ENCODE measurements around the gene MAP2K7.

DNA sequence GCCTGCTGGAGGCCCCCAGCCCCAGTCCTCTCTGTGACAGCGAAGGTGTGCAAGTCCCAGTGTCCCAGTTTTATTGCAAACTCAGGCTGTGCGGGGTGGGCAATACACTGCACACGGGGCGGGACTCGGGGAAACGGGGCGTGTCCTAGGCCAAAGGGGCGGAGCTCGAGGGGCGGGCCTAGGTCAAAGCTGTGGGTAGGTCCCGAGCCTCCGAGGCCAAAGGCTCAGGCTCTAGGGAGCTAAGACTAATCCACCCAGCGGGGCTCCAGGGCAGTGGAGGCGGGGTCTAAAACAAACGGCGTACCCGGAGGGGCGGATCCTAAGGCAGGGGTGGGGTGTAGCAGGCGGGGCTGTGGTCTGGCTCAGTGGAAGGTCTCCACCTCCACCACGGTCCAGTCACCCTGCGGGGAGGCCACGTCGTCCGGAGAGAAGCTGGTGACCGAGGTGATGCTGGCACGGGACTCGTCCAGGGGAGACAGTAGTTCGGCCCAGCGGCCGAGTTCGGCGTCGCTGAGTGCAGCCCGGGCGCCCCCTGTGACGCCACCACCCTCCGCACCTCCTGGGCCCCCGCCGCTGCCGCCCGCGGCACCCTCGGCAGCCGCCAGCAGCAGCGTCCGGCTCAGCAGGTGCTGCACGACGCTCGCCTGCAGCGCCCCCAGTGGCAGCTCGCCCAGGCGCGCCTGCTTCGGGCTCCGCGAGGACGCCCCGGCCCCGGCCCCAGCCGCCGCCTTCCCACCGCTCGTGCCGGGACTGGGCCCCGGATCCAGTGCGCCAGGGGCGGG lies 34.8 kb upstream of the MAP2K7 start:
- TF ChIP-seq, protein P1, sequence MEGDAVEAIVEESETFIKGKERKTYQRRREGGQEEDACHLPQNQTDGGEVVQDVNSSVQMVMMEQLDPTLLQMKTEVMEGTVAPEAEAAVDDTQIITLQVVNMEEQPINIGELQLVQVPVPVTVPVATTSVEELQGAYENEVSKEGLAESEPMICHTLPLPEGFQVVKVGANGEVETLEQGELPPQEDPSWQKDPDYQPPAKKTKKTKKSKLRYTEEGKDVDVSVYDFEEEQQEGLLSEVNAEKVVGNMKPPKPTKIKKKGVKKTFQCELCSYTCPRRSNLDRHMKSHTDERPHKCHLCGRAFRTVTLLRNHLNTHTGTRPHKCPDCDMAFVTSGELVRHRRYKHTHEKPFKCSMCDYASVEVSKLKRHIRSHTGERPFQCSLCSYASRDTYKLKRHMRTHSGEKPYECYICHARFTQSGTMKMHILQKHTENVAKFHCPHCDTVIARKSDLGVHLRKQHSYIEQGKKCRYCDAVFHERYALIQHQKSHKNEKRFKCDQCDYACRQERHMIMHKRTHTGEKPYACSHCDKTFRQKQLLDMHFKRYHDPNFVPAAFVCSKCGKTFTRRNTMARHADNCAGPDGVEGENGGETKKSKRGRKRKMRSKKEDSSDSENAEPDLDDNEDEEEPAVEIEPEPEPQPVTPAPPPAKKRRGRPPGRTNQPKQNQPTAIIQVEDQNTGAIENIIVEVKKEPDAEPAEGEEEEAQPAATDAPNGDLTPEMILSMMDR (tag by site-specific recombination; IDR thresholded peaks at IDR 0.05) = peak; percentile 72; the same call in 1 of the 2 replicates
- TF ChIP-seq ZNF391 (tag by site-specific recombination; IDR thresholded peaks at IDR 0.05; ENCODE audit: borderline replicate concordance, low read depth) (no peak), ZFP3 (tag by site-specific recombination; IDR thresholded peaks at IDR 0.05; ENCODE audit: low read depth) (no peak), ZSCAN30 (tag by site-specific recombination; IDR thresholded peaks at IDR 0.05) (no peak; the same call in 1 of the 2 replicates), ZBTB7A (tag by site-specific recombination; IDR thresholded peaks at IDR 0.05; ENCODE audit: low read depth) (no peak), ZNF248 (tag by site-specific recombination; IDR thresholded peaks at IDR 0.05) (no peak), ZNF76 (tag by site-specific recombination; IDR thresholded peaks at IDR 0.05; ENCODE audit: borderline replicate concordance, low read depth) (no peak), SP2 (tag by site-specific recombination; IDR thresholded peaks at IDR 0.05) (peak; percentile 83), ZNF660 (tag by site-specific recombination; IDR thresholded peaks at IDR 0.05) (0 out of 2 replicates have a peak, but pooled peaks have one; percentile 79), ZEB2 (tag by site-specific recombination; IDR thresholded peaks at IDR 0.05) (0 out of 2 replicates have a peak, but pooled peaks have one; percentile 29), ZSCAN16 (tag by site-specific recombination; IDR thresholded peaks at IDR 0.05) (no peak)

Data from HEK293 (cell line).